K562 (cell line): ENCODE data around the gene PAFAH2. TPM values are rescaled to one million over a fixed set of nuclear protein-coding genes. Genes with fewer than 3 reads are reported as not detected.

Experiments
- CREB1 ChIP-seq, 2 experiments: sonication (generic) in 1 of 2; formaldehyde crosslinking in 1 of 2; IDR thresholded peaks; 2 replicates each; pipeline versions ENCODE4 v1.6.1 to v1.8.0; 2012 to 2022; ENCODE audit warnings: inconsistent platforms in 1 of 2, mild to moderate bottlenecking in 1 of 2, missing genetic modification reagents in 1 of 2, moderate library complexity in 1 of 2
- CREB3L1 ChIP-seq: fragments of 450-650 bp; IDR thresholded peaks from 2 replicates; pipeline ENCODE4 v1.6.1; 2014; ENCODE audit warnings: low read depth, mild to moderate bottlenecking, moderate library complexity, borderline replicate concordance
- DMBX1 ChIP-seq: fragments of 250-450 bp; sonication (Bioruptor Pico); IDR thresholded peaks from 2 replicates; pipeline ENCODE4 v1.8.0; 2022; ENCODE audit warnings: inconsistent platforms, mild to moderate bottlenecking, moderate library complexity, borderline replicate concordance
- FOXA1 ChIP-seq: fragments of 450-650 bp; IDR thresholded peaks from 2 replicates; pipeline ENCODE4 v1.6.1; 2016; ENCODE audit warnings: mild to moderate bottlenecking, borderline replicate concordance
- LCOR ChIP-seq: sonication (generic); formaldehyde crosslinking; IDR thresholded peaks from 2 replicates; pipeline ENCODE4 v1.8.0; 2022; ENCODE audit warnings: mild to moderate bottlenecking, missing genetic modification reagents
- MXD1 ChIP-seq: fragments of 250-450 bp; sonication (Bioruptor Pico); IDR thresholded peaks from 2 replicates; pipeline ENCODE4 v1.8.0; 2021; ENCODE audit warnings: borderline replicate concordance, mild to moderate bottlenecking, moderate library complexity; ENCODE audit not compliant: poor library complexity, severe bottlenecking
- MYC ChIP-seq, 2 experiments: fragments of 250-450 bp in 1 of 2; sonication (Bioruptor Pico) in 1 of 2; IDR thresholded peaks; 2 replicates each; pipeline versions ENCODE4 v1.5.1 to v1.6.1; 2012 to 2021; ENCODE audit warnings: low read depth in 2 of 2, borderline replicate concordance in 1 of 2, improper control_type of control experiment in 1 of 2, low read length in 1 of 2, mild to moderate bottlenecking in 1 of 2, moderate library complexity in 1 of 2
- POLR3G ChIP-seq: IDR thresholded peaks from 2 replicates; pipeline ENCODE4 v1.6.1; 2011; ENCODE audit not compliant: insufficient read length, insufficient replicate concordance; ENCODE audit errors: extremely low read depth
- RREB1 ChIP-seq: fragments of 250-450 bp; sonication (Bioruptor Pico); IDR thresholded peaks from 2 replicates; pipeline ENCODE4 v1.4.0; 2020
- YY1 ChIP-seq, 3 experiments: IDR thresholded peaks; 2 replicates each; pipeline ENCODE4 v1.6.1; 2011; ENCODE audit warnings: low read length in 2 of 3, mild to moderate bottlenecking in 2 of 3, moderate library complexity in 2 of 3, borderline replicate concordance in 1 of 3, control low read depth in 1 of 3, low read depth in 1 of 3; ENCODE audit not compliant: insufficient read depth in 3 of 3, insufficient replicate concordance in 2 of 3, control insufficient read depth in 1 of 3, insufficient read length in 1 of 3; ENCODE audit errors: extremely low read depth in 1 of 3
- ZBTB43 ChIP-seq: sonication (generic); formaldehyde crosslinking; IDR thresholded peaks from 2 replicates; pipeline ENCODE4 v1.8.0; 2023; ENCODE audit warnings: mild to moderate bottlenecking, missing genetic modification reagents
- ZNF511 ChIP-seq: sonication (generic); formaldehyde crosslinking; IDR thresholded peaks from 2 replicates; pipeline ENCODE4 v1.8.0; 2022; ENCODE audit warnings: mild to moderate bottlenecking, missing genetic modification reagents
- ZNF780A ChIP-seq: fragments of 250-450 bp; sonication (Bioruptor Pico); IDR thresholded peaks from 2 replicates; pipeline ENCODE4 v1.5.0; 2021; ENCODE audit warnings: mild to moderate bottlenecking
- polyA plus RNA-seq, 8 experiments: library from polyadenylated mRNA; depleted of rRNA in 4 of 8; stranded (reverse) in 5 of 8; unstranded in 3 of 8; fragments of >200 nt; fragmentation: Nextera tagmentation in 2 of 8; fragmentation: Illumina TruSeq in 1 of 8; extraction: Ambion mirVana in 2 of 8; extraction: Trizol in 1 of 8; gene quantifications; 2 replicates each; pipeline versions ENCODE4 v1.2.1 to v1.2.3, GENCODE V29; 2011 to 2014; ENCODE audit warnings: inconsistent platforms in 1 of 8, missing spikeins in 1 of 8
- total RNA-seq, 7 experiments: library from RNA; depleted of rRNA in 6 of 7; stranded (reverse); fragments of >200 nt in 6 of 7; fragmentation: Illumina TruSeq in 2 of 7; extraction: Trizol in 2 of 7; gene quantifications; 2 replicates each; pipeline versions ENCODE4 v1.2.1 to v1.2.3, GENCODE V29; 2011 to 2021; ENCODE audit warnings: low replicate concordance in 1 of 7

Gene PAFAH2
- total and polyA plus RNA-seq, 9 of the 15 experiments (the other 6 are each of a cell fraction or from before 2014, with no cell fraction given): 4.2 to 10.9 (median 6.8) TPM

- TF ChIP-seq CREB3L1 (peak; percentile 12; the same call in 1 of the 2 replicates), RREB1 (CRISPR knock-in tag) (0 out of 2 replicates have a peak, but pooled peaks have one; percentile 23), ZNF511 (0 out of 2 replicates have a peak, but pooled peaks have one; percentile 20), MYC (IDR thresholded peaks at IDR 0.05; ENCODE audit: low read depth, low read length) (no peak), MYC (CRISPR knock-in tag; IDR thresholded peaks at IDR 0.05; ENCODE audit: borderline replicate concordance, low read depth) (0 out of 2 replicates have a peak, but pooled peaks have one; percentile 35), LCOR (0 out of 2 replicates have a peak, but pooled peaks have one; percentile 1), POLR3G (no peak), YY1 (IDR thresholded peaks at IDR 0.05; ENCODE audit: borderline replicate concordance in 1 of 3, control insufficient read depth in 1 of 3, extremely low read depth in 1 of 3, insufficient read depth in 3 of 3, insufficient read length in 1 of 3, insufficient replicate concordance in 2 of 3, low read depth in 1 of 3, low read length in 2 of 3) (peak in 1 of 3 experiments; percentile 5), MXD1 (peak; percentile 2), FOXA1 (no peak), DMBX1 (CRISPR knock-in tag) (0 out of 2 replicates have a peak, but pooled peaks have one; percentile 26), ZBTB43 (0 out of 2 replicates have a peak, but pooled peaks have one; percentile 15), ZNF780A (CRISPR knock-in tag) (no peak), CREB1 (IDR thresholded peaks at IDR 0.05) (no peak), CREB1 (CRISPR knock-in tag; IDR thresholded peaks at IDR 0.05) (0 out of 2 replicates have a peak, but pooled peaks have one; percentile 9)
Measured at GRCh38 chr1:26034504-26035202, 36.8 kb upstream of the PAFAH2 start (continued).
